8988T (cell line): ENCODE measurements around the gene CPXM2.

Source experiments
- DNase-seq: peaks from one replicate; pipeline ENCODE4 v3.0.0; 2011

Gene CPXM2

GRCh38 chr10:123795196-123795780 is 96.3 kb downstream of the CPXM2 start:
- no peak for DNase-seq

DNA sequence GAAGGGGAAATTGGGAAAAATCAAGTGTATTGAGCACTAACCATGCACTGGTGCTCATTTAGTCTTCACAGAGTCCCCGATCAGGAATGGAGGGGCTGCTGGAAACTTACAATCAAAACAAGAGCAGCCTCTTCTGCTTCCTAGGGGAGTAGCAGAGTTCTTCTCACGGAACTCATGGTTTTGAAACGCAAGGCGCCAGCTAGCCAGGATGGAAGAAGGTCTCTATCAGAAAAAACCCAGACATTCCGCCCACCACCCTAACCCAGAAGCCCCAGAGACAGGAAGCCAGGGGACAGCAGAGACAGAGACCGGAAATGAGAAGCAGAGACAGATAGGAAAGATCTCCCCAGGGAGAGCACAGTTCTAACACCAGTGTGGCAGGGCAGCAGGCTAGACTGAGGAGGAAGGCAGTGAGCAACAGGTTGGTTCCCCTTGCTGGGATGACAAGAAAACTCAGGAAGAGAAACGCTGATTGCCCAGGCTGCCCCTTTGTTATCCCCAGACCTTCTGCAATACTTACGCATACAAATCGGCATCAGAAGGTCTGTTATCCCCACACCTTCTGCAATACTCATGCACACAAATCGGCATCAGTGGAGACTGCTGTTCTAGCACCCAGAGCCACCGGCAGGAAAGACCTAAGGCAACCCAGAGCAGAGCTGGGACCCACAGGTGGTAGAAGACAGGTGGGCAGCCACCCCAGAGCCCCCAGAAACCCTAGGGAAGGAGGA is 99.2 kb downstream of the CPXM2 start:
- no peak for DNase-seq

DNA sequence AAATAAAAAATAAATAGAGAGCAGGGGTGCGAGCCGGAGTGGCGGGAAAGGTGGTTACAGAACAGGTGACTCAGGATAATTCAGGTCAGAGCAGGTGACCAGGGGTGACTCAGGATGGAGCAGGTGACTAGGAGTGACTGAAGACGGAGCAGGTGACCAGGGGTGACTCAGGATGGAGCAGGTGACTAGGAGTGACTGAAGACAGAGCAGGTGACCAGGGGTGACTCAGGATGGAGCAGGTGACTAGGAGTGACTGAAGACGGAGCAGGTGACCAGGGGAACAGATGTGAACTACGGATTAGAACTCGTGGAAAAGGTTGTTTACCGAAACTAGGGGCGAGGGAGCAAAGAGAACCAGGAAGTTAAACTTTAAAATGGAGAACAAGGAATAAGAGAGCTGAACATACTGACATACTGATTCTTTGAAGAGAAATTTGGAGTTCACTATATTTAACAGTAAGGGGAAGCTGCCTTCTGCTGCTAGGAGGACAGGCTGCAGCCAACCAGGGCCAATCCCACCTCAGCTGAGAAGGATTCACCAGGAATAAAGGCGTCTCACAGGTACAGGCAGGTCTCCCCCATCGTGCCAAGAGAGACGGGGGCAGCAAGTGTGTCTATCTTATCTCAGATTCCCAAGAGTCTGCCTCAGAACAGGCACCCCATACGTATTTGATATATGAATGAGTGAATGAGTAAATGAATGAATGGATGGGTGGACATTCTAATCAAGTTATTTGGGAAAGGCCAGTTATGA is 101.3 kb downstream of the CPXM2 start:
- no peak for DNase-seq

- no peak for DNase-seq
Measured at GRCh38 chr10:123788981-123789380, 102.6 kb downstream of the CPXM2 start.

GRCh38 chr10:123787566-123787965 is 104.0 kb downstream of the CPXM2 start:
- no peak for DNase-seq

- DNase-seq = no peak
Measured at GRCh38 chr10:123786896-123787295, 104.7 kb downstream of the CPXM2 start.

- DNase-seq = no peak
Measured at GRCh38 chr10:123786306-123786705, 105.3 kb downstream of the CPXM2 start.

GRCh38 chr10:123784646-123785045 is 107.0 kb downstream of the CPXM2 start:
- no peak for DNase-seq

- no peak for DNase-seq
Measured at GRCh38 chr10:123784216-123784615, 107.4 kb downstream of the CPXM2 start.

GRCh38 chr10:123783296-123783695 is 108.3 kb downstream of the CPXM2 start:
- no peak for DNase-seq

DNA sequence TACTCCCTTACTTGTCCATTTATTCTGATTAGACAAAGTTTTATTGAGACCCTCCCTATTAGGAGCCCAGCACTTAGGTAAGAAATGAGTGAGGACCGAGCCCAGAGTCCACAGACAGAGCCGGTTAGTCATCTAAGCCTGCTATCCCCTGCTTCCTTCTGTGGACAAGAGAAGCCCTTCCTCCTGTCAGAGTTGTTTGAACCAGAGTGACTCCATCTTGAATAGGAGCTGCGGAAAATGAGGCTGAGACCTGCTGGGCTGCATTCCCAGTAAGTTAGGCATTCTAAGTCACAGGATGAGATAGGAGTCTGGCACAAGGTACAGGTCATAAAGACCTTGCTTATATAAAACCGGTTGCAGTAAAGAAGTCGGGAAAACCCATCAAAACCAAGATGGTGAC is 109.1 kb downstream of the CPXM2 start:
- DNase-seq = no peak

DNA sequence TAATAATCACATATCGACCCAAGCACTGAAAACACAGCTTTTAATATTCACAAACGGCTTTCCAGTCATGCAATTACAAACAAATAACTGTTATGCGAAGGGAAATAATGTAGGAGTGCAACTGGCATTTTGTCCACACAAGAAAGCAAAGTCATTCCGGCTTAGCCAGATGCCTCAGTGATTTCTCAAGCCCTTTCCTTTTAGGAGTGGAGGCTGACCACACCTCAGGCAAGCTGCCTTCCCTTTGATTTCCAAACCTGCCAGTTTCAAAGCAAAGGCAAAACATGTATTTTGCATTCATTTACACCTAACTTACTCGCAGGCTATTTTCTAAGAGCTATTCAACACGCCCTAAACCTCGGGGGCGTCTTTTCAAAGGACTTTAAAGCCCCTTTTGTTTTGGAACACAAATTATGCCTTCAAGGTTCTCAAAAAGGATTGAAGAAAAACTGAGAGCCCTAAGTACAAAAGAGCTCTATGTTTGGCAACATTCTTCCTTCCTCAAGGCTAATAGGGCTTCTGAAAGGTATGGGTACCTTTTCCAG is 109.6 kb downstream of the CPXM2 start:
- no peak for DNase-seq

- no peak for DNase-seq
Measured at GRCh38 chr10:123781324-123781900, 110.2 kb downstream of the CPXM2 start.

GRCh38 chr10:123778719-123779517 is 112.7 kb downstream of the CPXM2 start:
- DNase-seq = no peak

- no peak for DNase-seq
Measured at GRCh38 chr10:123777881-123778280, 113.7 kb downstream of the CPXM2 start.

- no peak for DNase-seq
Measured at GRCh38 chr10:123774132-123774742, 117.4 kb downstream of the CPXM2 start.

- DNase-seq = no peak
Measured at GRCh38 chr10:123772645-123773508, 118.7 kb downstream of the CPXM2 start.

- DNase-seq = no peak
Measured at GRCh38 chr10:123771877-123772644, 119.5 kb downstream of the CPXM2 start.

GRCh38 chr10:123769647-123770046 is 122.0 kb downstream of the CPXM2 start:
- no peak for DNase-seq

GRCh38 chr10:123766761-123767160 is 124.8 kb downstream of the CPXM2 start:
- no peak for DNase-seq
